HEK293 (cell line): ENCODE data around the gene BCAP31.

Experiments
- CTCF ChIA-PET: fragments of 350-600 bp; formaldehyde crosslinking; extraction: SDS; loops from one replicate; lab custom pipeline; 2021; ENCODE audit warnings: antibody characterized with exemption; lab: Yijun Ruan, JAX
- POLR2A ChIA-PET: fragments of 300-600 bp; formaldehyde crosslinking; extraction: SDS; loops from one replicate; lab custom pipeline; 2020; ENCODE audit warnings: antibody characterized with exemption, inconsistent platforms; lab: Yijun Ruan, JAX
- H3K27ac ChIP-seq: fragments of 200-500 bp; sonication (Bioruptor generic); 2 replicates; pipeline ENCODE4 v1.5.1; 2014; ENCODE audit warnings: low read depth, low read length, control low read depth, inconsistent platforms; ENCODE audit errors: extremely low read depth
- H3K36me3 ChIP-seq, 2 experiments: fragments of 200-500 bp in 1 of 2; sonication (Bioruptor generic) in 1 of 2; 1 replicate in 1 of 2; 2 replicates in 1 of 2; pipeline ENCODE4 v1.5.1; 2014 to 2017; ENCODE audit warnings: inconsistent platforms in 2 of 2, low read length in 2 of 2; ENCODE audit not compliant: control insufficient read depth in 2 of 2, insufficient read depth in 1 of 2
- H3K4me1 ChIP-seq: fragments of 200-500 bp; sonication (Bioruptor generic); 2 replicates; pipeline ENCODE4 v1.5.1; 2014; ENCODE audit warnings: mild to moderate bottlenecking, low read length, inconsistent platforms; ENCODE audit not compliant: control insufficient read depth, insufficient read depth
- H3K4me3 ChIP-seq: 2 replicates; pipeline ENCODE4 v1.5.1; 2011; ENCODE audit warnings: low read depth, mild to moderate bottlenecking, control low read depth, low read length, moderate library complexity
- H3K9me3 ChIP-seq: fragments of 200-500 bp; sonication (Bioruptor generic); 2 replicates; pipeline ENCODE4 v1.5.1; 2014; ENCODE audit warnings: low read depth, low read length, inconsistent platforms; ENCODE audit not compliant: control insufficient read depth, insufficient read depth
- HOXD13 ChIP-seq: sonication (generic); formaldehyde crosslinking; IDR thresholded peaks from 2 replicates; pipeline ENCODE4 v1.8.0; 2022; ENCODE audit warnings: missing genetic modification reagents, borderline replicate concordance
- OSR2 ChIP-seq: fragments of 450-650 bp; formaldehyde crosslinking; IDR thresholded peaks from 2 replicates; pipeline ENCODE4 v1.5.1; 2016; ENCODE audit warnings: missing biosample characterization, missing genetic modification characterization
- SCRT2 ChIP-seq: fragments of 450-650 bp; formaldehyde crosslinking; IDR thresholded peaks from 2 replicates; pipeline ENCODE4 v1.5.1; 2016; ENCODE audit warnings: missing biosample characterization, missing genetic modification characterization
- TRIM28 ChIP-seq: IDR thresholded peaks from 2 replicates; pipeline ENCODE4 v1.6.1; 2011; ENCODE audit warnings: low read length, control low read depth, borderline replicate concordance
- WT1 ChIP-seq: fragments of 450-650 bp; formaldehyde crosslinking; IDR thresholded peaks from 2 replicates; pipeline ENCODE4 v1.5.1; 2016; ENCODE audit warnings: missing biosample characterization, missing genetic modification characterization
- ZBTB20 ChIP-seq: fragments of 450-650 bp; formaldehyde crosslinking; IDR thresholded peaks from 2 replicates; pipeline ENCODE4 v1.5.1; 2016; ENCODE audit warnings: missing biosample characterization, missing genetic modification characterization
- ZFP41 ChIP-seq: fragments of 450-650 bp; formaldehyde crosslinking; IDR thresholded peaks from 2 replicates; pipeline ENCODE4 v1.5.1; 2016; ENCODE audit warnings: missing biosample characterization, missing genetic modification characterization, borderline replicate concordance
- ZIC2 ChIP-seq: fragments of 450-650 bp; formaldehyde crosslinking; IDR thresholded peaks from 2 replicates; pipeline ENCODE4 v1.5.1; 2016; ENCODE audit warnings: missing biosample characterization, missing genetic modification characterization
- ZNF138 ChIP-seq: fragments of 450-650 bp; formaldehyde crosslinking; IDR thresholded peaks from 2 replicates; pipeline ENCODE4 v1.5.1; 2016; ENCODE audit warnings: missing biosample characterization, missing genetic modification characterization, borderline replicate concordance
- ZNF19 ChIP-seq: fragments of 450-650 bp; formaldehyde crosslinking; IDR thresholded peaks from 2 replicates; pipeline ENCODE4; 2016; ENCODE audit warnings: missing biosample characterization, missing genetic modification characterization, low read depth
- ZNF202 ChIP-seq: fragments of 450-650 bp; formaldehyde crosslinking; IDR thresholded peaks from 2 replicates; pipeline ENCODE4 v1.5.1; 2016; ENCODE audit warnings: missing biosample characterization, missing genetic modification characterization, borderline replicate concordance
- ZNF280C ChIP-seq: fragments of 450-650 bp; formaldehyde crosslinking; IDR thresholded peaks from 2 replicates; pipeline ENCODE4 v1.5.1; 2016; ENCODE audit warnings: missing biosample characterization, missing genetic modification characterization
- ZNF366 ChIP-seq: fragments of 450-650 bp; formaldehyde crosslinking; conservative IDR thresholded peaks from 2 replicates; pipeline ENCODE4 v1.5.1; 2016; ENCODE audit warnings: missing biosample characterization, missing genetic modification characterization
- ZNF391 ChIP-seq: fragments of 450-650 bp; formaldehyde crosslinking; IDR thresholded peaks from 2 replicates; pipeline ENCODE4 v1.5.1; 2016; ENCODE audit warnings: low read depth, missing biosample characterization, missing genetic modification characterization, borderline replicate concordance
- ZNF423 ChIP-seq: fragments of 450-650 bp; formaldehyde crosslinking; IDR thresholded peaks from 2 replicates; pipeline ENCODE4 v1.5.1; 2016; ENCODE audit warnings: missing biosample characterization, missing genetic modification characterization
- ZNF544 ChIP-seq: fragments of 450-650 bp; formaldehyde crosslinking; IDR thresholded peaks from 2 replicates; pipeline ENCODE4 v1.5.0; 2017; ENCODE audit warnings: missing biosample characterization, missing genetic modification characterization
- ZNF548 ChIP-seq: fragments of 450-650 bp; formaldehyde crosslinking; IDR thresholded peaks from 2 replicates; pipeline ENCODE4 v1.5.1; 2016; ENCODE audit warnings: missing biosample characterization, missing genetic modification characterization
- ZNF670 ChIP-seq: fragments of 450-650 bp; formaldehyde crosslinking; IDR thresholded peaks from 2 replicates; pipeline ENCODE4 v1.5.1; 2016; ENCODE audit warnings: missing biosample characterization, missing genetic modification characterization, low read depth
- ZNF707 ChIP-seq: fragments of 450-650 bp; formaldehyde crosslinking; IDR thresholded peaks from 2 replicates; pipeline ENCODE4 v1.5.1; 2016; ENCODE audit warnings: missing biosample characterization, missing genetic modification characterization
- ZSCAN4 ChIP-seq: fragments of 450-650 bp; formaldehyde crosslinking; IDR thresholded peaks from 2 replicates; pipeline ENCODE4 v1.5.1; 2017; ENCODE audit warnings: missing biosample characterization, missing genetic modification characterization

BCAP31 gene

GRCh38 chrX:153688506-153688905 is 35.7 kb downstream of the BCAP31 start:
- H3K27ac ChIP-seq, result peak overlapping the region; percentile 73; the same call in 1 of the 2 replicates
- H3K4me1 ChIP-seq, result no peaks in the 10 kb centered on the region
- POLR2A ChIA-PET, result no interaction called here
- CTCF ChIA-PET, result no interaction called here
- no peaks in the 10 kb centered on the region for H3K9me3 ChIP-seq
- peaks cover 0 to 41% of the 10 kb centered on the region in 2 experiments; a peak in 1 of 3 replicates for H3K36me3 ChIP-seq
- TF ChIP-seq WT1 (tag by site-specific recombination), result no peak
- TF ChIP-seq ZNF423 (tag by site-specific recombination), result no peak
- peak overlapping the region; percentile 57 for H3K4me3 ChIP-seq

GRCh38 chrX:153688071-153688470 is 36.1 kb downstream of the BCAP31 start:
- Histone ChIP-seq H3K27ac (no peak overlapping the region; the same call in 1 of the 2 replicates), H3K9me3 (no peaks in the 10 kb centered on the region), H3K4me1 (no peaks in the 10 kb centered on the region), H3K4me3 (peak overlapping the region; percentile 24), H3K36me3 (peaks cover 0 to 37% of the 10 kb centered on the region in 2 experiments; a peak in 1 of 3 replicates)
- POLR2A ChIA-PET, result interaction anchor here (0.8 to 1.0 kb wide), 4 partner anchors 20 to 240 kb away, joined by 4 read pairs; no protein-coding TSS in a partner anchor
- TF ChIP-seq ZSCAN4 (tag by site-specific recombination) (no peak), ZFP41 (tag by site-specific recombination) (no peak), ZNF280C (tag by site-specific recombination) (no peak), ZNF707 (no peak), ZNF670 (tag by site-specific recombination) (no peak), ZNF423 (tag by site-specific recombination) (no peak), ZNF544 (no peak), ZNF138 (tag by site-specific recombination) (no peak), ZNF19 (tag by site-specific recombination) (no peak), ZIC2 (tag by site-specific recombination) (no peak), ZNF548 (tag by site-specific recombination) (no peak), OSR2 (no peak), ZNF366 (tag by site-specific recombination) (no peak), HOXD13 (CRISPR knock-in tag) (no peak), ZBTB20 (tag by site-specific recombination) (no peak), SCRT2 (tag by site-specific recombination) (no peak), ZNF202 (no peak), ZNF391 (tag by site-specific recombination) (no peak), TRIM28 (no peak)
- TF ChIP-seq, all 188 proteins: peak for 0
- CTCF ChIA-PET, result interaction anchor here (0.9 to 3.0 kb wide), 2 partner anchors 20 kb away, joined by 5 to 15 read pairs; no protein-coding TSS in a partner anchor
